Tibial nerve (tissue), 4 donors: ENCODE results near the gene GCLC. TPM values are rescaled to one million over a fixed set of nuclear protein-coding genes. Genes with fewer than 3 reads are reported as not detected.
"Not testable (repeated sequence)": the region's sequence is repeated elsewhere in the genome, so short reads cannot be mapped to it uniquely, and the experiment has no call there.

Experiments used
- DNase-seq, 2 donors: peaks; one replicate each; pipeline ENCODE4 v3.0.0-alpha.2; 2019; ENCODE audit warnings: low spot score in 2 of 2
- H3K27ac ChIP-seq, 4 donors: fragments of 200-600 bp; sonication (generic) in 3 of 4; one replicate each; pipeline ENCODE4 v1.5.1; 2017 to 2019; ENCODE audit warnings: mild to moderate bottlenecking in 1 of 4
- H3K27me3 ChIP-seq, 2 donors: fragments of 200-600 bp; sonication (generic) in 1 of 2; one replicate each; pipeline versions ENCODE4 v1.5.1 to v1.6.0; 2017 to 2019
- H3K36me3 ChIP-seq, 3 donors: fragments of 200-600 bp; sonication (generic); one replicate each; pipeline ENCODE4 v1.5.1; 2018 to 2019
- H3K4me1 ChIP-seq, 4 donors: fragments of 200-600 bp; sonication (generic) in 3 of 4; one replicate each; pipeline ENCODE4 v1.5.1; 2017 to 2019
- H3K4me3 ChIP-seq, 4 donors: fragments of 200-600 bp; sonication (generic) in 3 of 4; one replicate each; pipeline ENCODE4 v1.5.1; 2017 to 2019; ENCODE audit warnings: mild to moderate bottlenecking in 1 of 4, moderate library complexity in 1 of 4
- H3K9me3 ChIP-seq, 4 donors: fragments of 200-600 bp; sonication (generic) in 3 of 4; one replicate each; pipeline ENCODE4 v1.5.1; 2017 to 2019
- CTCF ChIP-seq, 5 experiments: fragments of 200-600 bp in 3 of 5; fragments of 450-650 bp in 2 of 5; sonication (generic) in 3 of 5; IDR thresholded peaks; one replicate each; pipeline ENCODE4 v1.5.1; 2016 to 2019; ENCODE audit warnings: antibody characterized with exemption in 5 of 5, mild to moderate bottlenecking in 3 of 5, moderate library complexity in 2 of 5
- EP300 ChIP-seq, 2 donors: sonication (generic); formaldehyde crosslinking; IDR thresholded peaks; one replicate each; pipeline ENCODE4 v1.6.1; 2017; ENCODE audit warnings: antibody characterized with exemption in 2 of 2, mild to moderate bottlenecking in 1 of 2
- POLR2A ChIP-seq, 2 donors: fragments of 450-650 bp; IDR thresholded peaks; one replicate each; pipeline ENCODE4 v1.6.1; 2017; ENCODE audit warnings: antibody characterized with exemption in 2 of 2, mild to moderate bottlenecking in 2 of 2, moderate library complexity in 2 of 2
- WGBS, 2 donors: methylation state at CpG; one replicate each; pipeline ENCODE4 v1.1.5; 2018; 5-methylcytosine and 5-hydroxymethylcytosine counted together
- total RNA-seq, 4 donors: library from RNA; depleted of rRNA; stranded (reverse); fragments of >200 nt; gene quantifications; one replicate each; pipeline ENCODE4 v1.1.0, GENCODE V29; 2016

GCLC gene
- total RNA-seq, 4 donors from 2014 or later = 21.8 to 43.2 (median 32.0) TPM

- H3K36me3 ChIP-seq = no peaks in the 10 kb centered on the region
- no peaks in the 10 kb centered on the region for H3K27me3 ChIP-seq
- no peak overlapping the region for H3K4me3 ChIP-seq
- 1 to 4% methylated on average over 2 of the region's 2 CpGs for WGBS, 2 donors
- TF ChIP-seq POLR2A (IDR thresholded peaks at IDR 0.05) (no peak), EP300 (IDR thresholded peaks at IDR 0.05) (no peak), CTCF (IDR thresholded peaks at IDR 0.05) (no peak)
- H3K4me1 ChIP-seq = peaks cover 0 to 7% (median 0%) of the 10 kb centered on the region in 4 donors
- H3K9me3 ChIP-seq = no peaks in the 10 kb centered on the region
- no peak overlapping the region for H3K27ac ChIP-seq
- DNase-seq = no peak
Measured at GRCh38 chr6:53581856-53582255, 37.0 kb upstream of the GCLC start.

GRCh38 chr6:53581173-53581773, 36.4 kb upstream of the GCLC start:
- Histone ChIP-seq H3K4me3 (no peak overlapping the region), H3K27me3 (no peaks in the 10 kb centered on the region), H3K27ac (peak overlapping the region in 1 of 4 donors; percentile 37), H3K36me3 (no peaks in the 10 kb centered on the region), H3K4me1 (peaks cover 0 to 7% (median 0%) of the 10 kb centered on the region in 4 donors), H3K9me3 (no peaks in the 10 kb centered on the region)
- WGBS, 2 donors = 46 to 50% methylated on average over 2 of the region's 2 CpGs
- no peak for DNase-seq
- TF ChIP-seq POLR2A (IDR thresholded peaks at IDR 0.05) = no peak
- no peak for TF ChIP-seq EP300 (IDR thresholded peaks at IDR 0.05)
- TF ChIP-seq CTCF (IDR thresholded peaks at IDR 0.05) = no peak

- H3K27me3 ChIP-seq = no peaks in the 10 kb centered on the region
- TF ChIP-seq POLR2A (IDR thresholded peaks at IDR 0.05) = no peak
- no peak for TF ChIP-seq CTCF (IDR thresholded peaks at IDR 0.05)
- no peak for TF ChIP-seq EP300 (IDR thresholded peaks at IDR 0.05)
- 91 to 92% methylated on average over 5 of the region's 5 CpGs for WGBS, 2 donors
- DNase-seq = no peak
- no peak overlapping the region for H3K27ac ChIP-seq
- H3K4me1 ChIP-seq = peaks cover 0 to 7% (median 0%) of the 10 kb centered on the region in 4 donors
- H3K36me3 ChIP-seq = no peaks in the 10 kb centered on the region
- no peaks in the 10 kb centered on the region for H3K9me3 ChIP-seq
- H3K4me3 ChIP-seq = no peak overlapping the region
Measured at GRCh38 chr6:53579338-53579737, 34.4 kb upstream of the GCLC start.

- TF ChIP-seq EP300 (IDR thresholded peaks at IDR 0.05) (no peak), CTCF (IDR thresholded peaks at IDR 0.05) (no peak), POLR2A (IDR thresholded peaks at IDR 0.05) (no peak)
- no peak overlapping the region for H3K4me3 ChIP-seq
- no peaks in the 10 kb centered on the region for H3K27me3 ChIP-seq
- no peaks in the 10 kb centered on the region for H3K36me3 ChIP-seq
- 78% methylated on average over 7 of the region's 7 CpGs for WGBS, 2 donors
- H3K4me1 ChIP-seq = peaks cover 0 to 7% (median 0%) of the 10 kb centered on the region in 4 donors
- H3K27ac ChIP-seq = no peak overlapping the region
- no peak for DNase-seq
- no peaks in the 10 kb centered on the region for H3K9me3 ChIP-seq
Measured at GRCh38 chr6:53578371-53578770, 33.5 kb upstream of the GCLC start.

- Histone ChIP-seq H3K27ac (no peak overlapping the region), H3K9me3 (no peaks in the 10 kb centered on the region), H3K4me3 (no peak overlapping the region), H3K36me3 (no peaks in the 10 kb centered on the region), H3K4me1 (no peaks in the 10 kb centered on the region), H3K27me3 (no peaks in the 10 kb centered on the region)
- DNase-seq = no peak
- WGBS, 2 donors = 74 to 77% methylated on average over 14 of the region's 14 CpGs
- TF ChIP-seq EP300 (IDR thresholded peaks at IDR 0.05) = no peak
Measured at GRCh38 chr6:53573299-53573698, 28.4 kb upstream of the GCLC start.

GRCh38 chr6:53572379-53572778, 27.5 kb upstream of the GCLC start:
- 92 to 96% methylated on average over 3 of the region's 3 CpGs for WGBS, 2 donors
- not testable (repeated sequence) for DNase-seq, H3K4me3 ChIP-seq, H3K4me1 ChIP-seq, H3K9me3 ChIP-seq, H3K27ac ChIP-seq, H3K36me3 ChIP-seq, H3K27me3 ChIP-seq
